H1 (cell line): ENCODE data around the gene S100G. TPM values are rescaled to one million over a fixed set of nuclear protein-coding genes. Genes with fewer than 3 reads are reported as not detected.

Experiments used
- CTCF ChIA-PET: fragments of 300-600 bp; sonication (Branson Sonifier 250); formaldehyde crosslinking; loops from one replicate; lab custom pipeline; 2021; ENCODE audit not compliant: partially characterized antibody; lab: Charles Lee
- POLR2A ChIA-PET: fragments of 300-600 bp; sonication (Branson Sonifier 250); formaldehyde crosslinking; loops from one replicate; lab custom pipeline; 2021; ENCODE audit warnings: inconsistent platforms; ENCODE audit not compliant: partially characterized antibody; lab: Charles Lee
- DNase-seq, 2 experiments: peaks; one replicate each; pipeline versions ENCODE4 v3.0.0 to v3.0.0-alpha.2; 2010 to 2022; ENCODE audit warnings: low spot score in 2 of 2, low read depth in 1 of 2, mixed read lengths in 1 of 2
- FAIRE-seq: peaks from 2 replicates; lab custom pipeline; 2011; peaks lifted over from hg19 to GRCh38; lab: Jason Lieb, UNC
- H2AFZ ChIP-seq: 2 replicates; pipeline ENCODE4 v1.8.1; 2012; ENCODE audit warnings: low read length, inconsistent platforms
- H2AK5ac ChIP-seq: 2 replicates; pipeline ENCODE4 v1.6.1; 2013; ENCODE audit warnings: low read depth, low read length
- H2BK120ac ChIP-seq: replicated peaks from 2 replicates; pipeline ENCODE3; 2013; ENCODE audit warnings: low read depth, low read length, inconsistent platforms
- H2BK12ac ChIP-seq: 2 replicates; pipeline ENCODE4 v1.6.1; 2013; ENCODE audit warnings: low read depth, low read length
- H2BK15ac ChIP-seq: 2 replicates; pipeline ENCODE4 v1.6.1; 2013; ENCODE audit warnings: low read length
- H2BK20ac ChIP-seq: 2 replicates; pipeline ENCODE4 v1.6.1; 2013; ENCODE audit warnings: low read length
- H2BK5ac ChIP-seq: 2 replicates; pipeline ENCODE4 v1.6.1; 2013; ENCODE audit warnings: low read depth, low read length
- H3K14ac ChIP-seq: 2 replicates; pipeline ENCODE4 v1.6.1; 2013; ENCODE audit warnings: inconsistent platforms; ENCODE audit not compliant: insufficient read length
- H3K18ac ChIP-seq: 2 replicates; pipeline ENCODE4 v1.6.1; 2013; ENCODE audit warnings: low read length; ENCODE audit errors: extremely low read depth
- H3K23ac ChIP-seq: 2 replicates; pipeline ENCODE4 v1.6.1; 2013; ENCODE audit warnings: inconsistent platforms; ENCODE audit not compliant: insufficient read length
- H3K23me2 ChIP-seq: 2 replicates; pipeline ENCODE4 v1.6.1; 2013; ENCODE audit warnings: low read depth, low read length
- H3K27ac ChIP-seq: 2 replicates; pipeline ENCODE4 v1.6.1; 2011; ENCODE audit warnings: low read depth, low read length, inconsistent platforms
- H3K27me3 ChIP-seq, 4 experiments: replicated peaks in 1 of 4; 1 replicate in 1 of 4; 2 replicates in 3 of 4; pipeline versions ENCODE4 v1.6.1 to v1.8.1; 2011 to 2013; ENCODE audit warnings: low read length in 3 of 4, mild to moderate bottlenecking in 3 of 4, inconsistent platforms in 2 of 4, mixed read lengths in 2 of 4, moderate library complexity in 1 of 4; ENCODE audit not compliant: control insufficient read depth in 3 of 4, insufficient read depth in 3 of 4; ENCODE audit errors: extremely low read depth in 1 of 4
- H3K36me3 ChIP-seq, 4 experiments: 2 replicates each; pipeline versions ENCODE4 v1.6.1 to v1.8.1; 2011 to 2013; ENCODE audit warnings: mild to moderate bottlenecking in 4 of 4, low read length in 3 of 4, moderate library complexity in 2 of 4, control low read depth in 1 of 4, inconsistent platforms in 1 of 4; ENCODE audit not compliant: insufficient read depth in 4 of 4, control insufficient read depth in 2 of 4
- H3K4ac ChIP-seq: replicated peaks from 2 replicates; pipeline ENCODE3; 2013; ENCODE audit warnings: low read length, low read depth, mixed read lengths, inconsistent platforms; ENCODE audit not compliant: insufficient read length
- H3K4me1 ChIP-seq, 4 experiments: replicated peaks in 1 of 4; 1 replicate in 1 of 4; 2 replicates in 3 of 4; pipeline versions ENCODE4 v1.6.1 to v1.8.1; 2011 to 2013; ENCODE audit warnings: low read length in 3 of 4, inconsistent platforms in 2 of 4, mixed read lengths in 1 of 4; ENCODE audit not compliant: insufficient read depth in 4 of 4, control insufficient read depth in 3 of 4
- H3K4me2 ChIP-seq, 2 experiments: 2 replicates each; pipeline versions ENCODE4 v1.6.1 to v1.8.1; 2011 to 2013; ENCODE audit warnings: low read depth in 2 of 2, low read length in 2 of 2, control low read depth in 1 of 2, inconsistent platforms in 1 of 2, mild to moderate bottlenecking in 1 of 2; ENCODE audit not compliant: insufficient read depth in 1 of 2
- H3K4me3 ChIP-seq, 4 experiments: fragments of 200-600, 300-600 bp in 1 of 4; sonication (generic), shearing (Covaris generic), sonication (Bioruptor Twin) in 1 of 4; 2 replicates each; pipeline versions ENCODE4 v1.5.1 to v1.8.1; 2011 to 2016; ENCODE audit warnings: low read length in 4 of 4, low read depth in 3 of 4, control low read depth in 2 of 4, inconsistent platforms in 2 of 4, mild to moderate bottlenecking in 2 of 4, mixed read lengths in 1 of 4, moderate library complexity in 1 of 4; ENCODE audit not compliant: insufficient read depth in 2 of 4; ENCODE audit errors: extremely low read depth in 1 of 4
- H3K56ac ChIP-seq: replicated peaks from 2 replicates; pipeline ENCODE3; 2013; ENCODE audit warnings: low read depth, mild to moderate bottlenecking, mixed read lengths, low read length, inconsistent platforms; ENCODE audit not compliant: insufficient read length
- H3K79me1 ChIP-seq: 2 replicates; pipeline ENCODE4 v1.6.1; 2013; ENCODE audit warnings: low read depth, low read length, control low read depth
- H3K79me2 ChIP-seq, 2 experiments: 2 replicates each; pipeline versions ENCODE4 v1.6.1 to v1.8.1; 2012 to 2013; ENCODE audit warnings: low read length in 2 of 2, mild to moderate bottlenecking in 2 of 2, inconsistent platforms in 1 of 2; ENCODE audit not compliant: insufficient read depth in 2 of 2, control insufficient read depth in 1 of 2
- H3K9ac ChIP-seq, 4 experiments: replicated peaks in 1 of 4; 1 replicate in 1 of 4; 2 replicates in 3 of 4; pipeline versions ENCODE4 v1.6.1 to v1.8.1; 2011 to 2013; ENCODE audit warnings: low read depth in 3 of 4, low read length in 3 of 4, control low read depth in 2 of 4, mild to moderate bottlenecking in 2 of 4, moderate library complexity in 2 of 4, inconsistent platforms in 1 of 4; ENCODE audit errors: extremely low read depth in 1 of 4
- H3K9me3 ChIP-seq, 2 experiments: 2 replicates each; pipeline versions ENCODE4 v1.6.1 to v1.8.1; 2012 to 2013; ENCODE audit warnings: mild to moderate bottlenecking in 2 of 2, moderate library complexity in 2 of 2, control low read depth in 1 of 2, inconsistent platforms in 1 of 2, low read depth in 1 of 2, low read length in 1 of 2, mixed read lengths in 1 of 2; ENCODE audit not compliant: insufficient read depth in 2 of 2
- H4K20me1 ChIP-seq, 2 experiments: replicated peaks in 1 of 2; 2 replicates each; pipeline versions ENCODE3 to v1.8.1; 2011 to 2013; ENCODE audit warnings: inconsistent platforms in 2 of 2, low read length in 2 of 2, mild to moderate bottlenecking in 1 of 2; ENCODE audit not compliant: insufficient read depth in 2 of 2, control insufficient read depth in 1 of 2
- H4K5ac ChIP-seq: 2 replicates; pipeline ENCODE4 v1.6.1; 2013; ENCODE audit warnings: low read length, low read depth, mixed read lengths, inconsistent platforms; ENCODE audit not compliant: insufficient read length
- H4K8ac ChIP-seq: 2 replicates; pipeline ENCODE4 v1.8.0; 2013; ENCODE audit warnings: mild to moderate bottlenecking, moderate library complexity, low read length, inconsistent platforms; ENCODE audit not compliant: insufficient read depth; ENCODE audit errors: extremely low read depth
- H4K91ac ChIP-seq: replicated peaks from 2 replicates; pipeline ENCODE3; 2013; ENCODE audit warnings: low read length, mixed read lengths, inconsistent platforms; ENCODE audit not compliant: insufficient read length
- CTCF ChIP-seq, 3 experiments: IDR thresholded peaks; 1 replicate in 2 of 3; 2 replicates in 1 of 3; pipeline versions ENCODE4 v1.5.1 to v1.6.1; 2011; ENCODE audit warnings: low read length in 3 of 3, mild to moderate bottlenecking in 3 of 3, inconsistent platforms in 2 of 3, low read depth in 1 of 3, moderate library complexity in 1 of 3; ENCODE audit not compliant: insufficient read depth in 1 of 3; ENCODE audit errors: control extremely low read depth in 1 of 3
- EGR1 ChIP-seq: IDR thresholded peaks from 2 replicates; pipeline ENCODE4 v1.6.1; 2011; ENCODE audit warnings: low read depth, low read length, borderline replicate concordance
- GABPA ChIP-seq: IDR thresholded peaks from 2 replicates; pipeline ENCODE4 v1.6.1; 2011; ENCODE audit warnings: mild to moderate bottlenecking, low read length, moderate library complexity, borderline replicate concordance; ENCODE audit not compliant: insufficient read depth
- JUN ChIP-seq: IDR thresholded peaks from 2 replicates; pipeline ENCODE4 v1.6.1; 2011; ENCODE audit warnings: low read depth, mild to moderate bottlenecking, improper control_type of control experiment, low read length
- KDM5A ChIP-seq: fragments of 200-600 bp; IDR thresholded peaks from 2 replicates; pipeline ENCODE4 v1.7.1; 2012; ENCODE audit warnings: mild to moderate bottlenecking, low read length, inconsistent platforms, mixed read lengths
- RXRA ChIP-seq: IDR thresholded peaks from 2 replicates; pipeline ENCODE4 v1.6.1; 2011; ENCODE audit warnings: low read depth, mild to moderate bottlenecking, low read length, moderate library complexity; ENCODE audit not compliant: insufficient read depth
- SIN3A ChIP-seq, 2 experiments: IDR thresholded peaks in 1 of 2; conservative IDR thresholded peaks in 1 of 2; 2 replicates each; pipeline ENCODE4 v1.6.1; 2011 to 2012; ENCODE audit warnings: low read length in 2 of 2, improper control_type of control experiment in 1 of 2, low read depth in 1 of 2, mild to moderate bottlenecking in 1 of 2
- SUZ12 ChIP-seq: fragments of 200-600 bp; sonication (generic); IDR thresholded peaks from 2 replicates; pipeline ENCODE4 v1.6.1; 2012; ENCODE audit warnings: mild to moderate bottlenecking, inconsistent platforms, low read length, moderate library complexity, mixed read lengths
- WGBS, 2 experiments: shearing (Covaris generic) in 1 of 2; methylation state at CpG; one replicate each; pipeline versions ENCODE4 v1.1.6 to v1.1.7; 2013 to 2015; ENCODE audit warnings: low lambda C conversion rate in 2 of 2, mixed read lengths in 2 of 2, inconsistent platforms in 1 of 2, low coverage in 1 of 2, missing lambda C conversion rate in 1 of 2; ENCODE audit not compliant: insufficient replicate concordance in 2 of 2, insufficient coverage in 1 of 2, insufficient read length in 1 of 2; ENCODE audit errors: extremely low coverage in 1 of 2, missing lambda C conversion rate in 1 of 2; 5-methylcytosine and 5-hydroxymethylcytosine counted together
- polyA plus RNA-seq, 7 experiments: library from polyadenylated mRNA; depleted of rRNA in 3 of 7; stranded (reverse) in 5 of 7; unstranded in 2 of 7; fragments of >200 nt in 5 of 7; fragments of 200-250 nt in 2 of 7; gene quantifications; 1 replicate in 5 of 7; 2 replicates in 1 of 7; 4 replicates in 1 of 7; pipeline versions ENCODE4 v1.2.1 to v1.2.3, GENCODE V29; 2011 to 2013; ENCODE audit warnings: missing spikeins in 2 of 7, mixed read lengths in 2 of 7
- total RNA-seq: library from RNA; stranded (reverse); fragmentation: NEBNext Ultra II Directional; extraction: Animal tissue kit (Norgen Biotek cat#: 25700); gene quantifications from 2 replicates; pipeline ENCODE4 v1.2.1, GENCODE V29; 2021

Gene S100G
- total and polyA plus RNA-seq, 2 of the 8 experiments (the other 6 are each of a cell fraction or from before 2014, with no cell fraction given): not detected

GRCh38 chrX:16635040-16635439 lies 14.9 kb upstream of the S100G start:
- H3K27ac ChIP-seq: no peak overlapping the region
- no peaks in the 10 kb centered on the region for H4K20me1 ChIP-seq
- POLR2A ChIA-PET: interaction anchor here (0.6 kb wide), 1 partner anchor 467 kb away, joined by 3 read pairs; no protein-coding TSS in a partner anchor
- DNase-seq (no peak), FAIRE-seq (no peak)
- no peak overlapping the region for H3K4me2 ChIP-seq
- no peak overlapping the region for H3K14ac ChIP-seq
- H3K36me3 ChIP-seq: peaks cover 0 to 6% (median 2%) of the 10 kb centered on the region in 4 experiments; a peak in 3 of 8 replicates
- CTCF ChIA-PET: no interaction called here
- H2BK15ac ChIP-seq: no peak overlapping the region
- no peak overlapping the region for H4K91ac ChIP-seq
- H3K18ac ChIP-seq: no peak overlapping the region
- no peaks in the 10 kb centered on the region for H3K23me2 ChIP-seq
- no peak overlapping the region for H2BK12ac ChIP-seq
- no peaks in the 10 kb centered on the region for H3K79me1 ChIP-seq
- H3K79me2 ChIP-seq: no peaks in the 10 kb centered on the region
- no peak overlapping the region for H2AFZ ChIP-seq
- H3K56ac ChIP-seq: no peak overlapping the region
- no peak overlapping the region for H3K4ac ChIP-seq
- no peak overlapping the region for H2BK20ac ChIP-seq
- 94% methylated on average over 1 of the region's 5 CpGs; no CpG with 5 or more reads in 1 of the 2 experiments for WGBS, 2 experiments
- no peak overlapping the region for H3K4me3 ChIP-seq
- H4K8ac ChIP-seq: no peak overlapping the region
- H4K5ac ChIP-seq: no peak overlapping the region
- H3K9me3 ChIP-seq: no peaks in the 10 kb centered on the region
- no peak overlapping the region for H2BK120ac ChIP-seq
- no peak overlapping the region for H2AK5ac ChIP-seq
- no peak overlapping the region for H2BK5ac ChIP-seq
- H3K27me3 ChIP-seq: no peaks in the 10 kb centered on the region
- no peak overlapping the region for H3K9ac ChIP-seq
- no peaks in the 10 kb centered on the region for H3K4me1 ChIP-seq
- H3K23ac ChIP-seq: no peak overlapping the region
- TF ChIP-seq GABPA (no peak), CTCF (IDR thresholded peaks at IDR 0.05; ENCODE audit: control extremely low read depth in 1 of 3, insufficient read depth in 1 of 3, low read depth in 1 of 3, low read length in 3 of 3) (no peak), KDM5A (no peak), SIN3A (conservative IDR thresholded peaks at IDR 0.05 in 1 of 2, IDR thresholded peaks at IDR 0.05 in 1 of 2; ENCODE audit: low read depth in 1 of 2, low read length in 2 of 2) (no peak), EGR1 (no peak), JUN (no peak), RXRA (no peak), SUZ12 (no peak)
